HG03558 (cell line): ENCODE results near the gene MICU1.
"Not testable (repeated sequence)": the region's sequence is repeated elsewhere in the genome, so short reads cannot be mapped to it uniquely, and the experiment has no call there.

Experiments
- ATAC-seq: cut with Tn5 transposase; IDR thresholded peaks from one replicate; pipeline ENCODE4 v1.9.1; 2021; ENCODE audit warnings: moderate number of reproducible peaks; ENCODE audit not compliant: unreplicated experiment; ENCODE audit errors: extremely low read depth

The MICU1 gene

DNA sequence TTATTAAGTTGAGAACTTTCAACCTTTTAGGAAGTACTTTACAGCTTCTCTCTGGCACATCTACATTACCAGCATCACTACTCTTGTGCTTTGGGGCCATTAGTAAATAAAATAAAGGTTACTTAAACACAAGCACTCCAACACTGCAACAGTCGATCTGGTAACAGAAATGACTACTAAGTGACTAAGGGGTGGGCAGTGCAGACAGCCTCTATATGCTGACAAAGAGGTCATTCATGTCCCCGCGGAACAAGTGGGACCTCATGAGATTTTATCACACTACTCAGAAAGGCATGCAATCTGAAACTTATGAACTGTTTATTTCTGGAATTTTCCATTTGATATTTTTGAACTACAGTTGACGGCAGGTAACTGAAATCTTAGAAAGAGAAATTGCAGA lies 159.9 kb downstream of the MICU1 start:
- ATAC-seq: no peak

- no peak for ATAC-seq
Measured at GRCh38 chr10:72464438-72464837, 161.4 kb downstream of the MICU1 start.

GRCh38 chr10:72462261-72462660 lies 163.6 kb downstream of the MICU1 start:
- ATAC-seq: no peak

DNA sequence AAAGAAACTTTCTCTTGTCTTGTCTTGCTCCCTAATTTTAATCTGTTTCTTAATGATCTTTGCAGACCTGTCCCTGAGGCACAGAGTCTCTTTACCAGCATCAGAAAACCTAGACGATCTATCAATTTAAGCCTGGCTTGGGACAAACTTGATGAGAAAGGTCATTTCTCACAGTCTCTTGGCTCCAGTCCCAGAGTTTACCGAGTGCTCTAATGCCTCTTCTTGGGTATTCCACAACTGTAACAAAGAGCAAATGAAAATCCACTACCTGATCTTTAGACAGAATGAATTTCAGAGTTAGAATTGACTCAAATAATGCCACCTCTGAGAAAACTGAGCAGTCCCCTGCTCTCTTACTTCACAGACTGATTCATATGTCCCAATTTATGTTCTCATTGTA lies 164.8 kb downstream of the MICU1 start:
- ATAC-seq: no peak

- ATAC-seq: no peak
Measured at GRCh38 chr10:72460284-72460876, 165.5 kb downstream of the MICU1 start.

DNA sequence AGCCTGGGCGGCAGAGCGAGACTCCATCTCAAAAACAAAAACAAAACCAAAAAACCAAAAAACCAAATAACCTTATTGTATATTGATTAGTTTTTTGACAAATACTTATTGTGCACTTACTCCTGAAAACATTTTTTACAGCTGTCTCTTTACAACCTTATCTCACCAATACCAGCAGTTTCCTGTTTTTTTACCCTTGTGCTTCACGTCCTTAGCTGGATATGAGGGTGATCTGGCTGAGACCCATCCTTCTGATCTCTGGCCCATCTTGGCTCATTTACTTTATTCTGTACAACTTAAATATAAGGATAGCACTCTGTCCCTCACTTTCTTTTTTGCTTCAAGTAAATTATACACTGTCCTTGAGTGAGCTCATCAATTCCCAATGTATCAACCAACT lies 166.6 kb downstream of the MICU1 start:
- no peak for ATAC-seq

DNA sequence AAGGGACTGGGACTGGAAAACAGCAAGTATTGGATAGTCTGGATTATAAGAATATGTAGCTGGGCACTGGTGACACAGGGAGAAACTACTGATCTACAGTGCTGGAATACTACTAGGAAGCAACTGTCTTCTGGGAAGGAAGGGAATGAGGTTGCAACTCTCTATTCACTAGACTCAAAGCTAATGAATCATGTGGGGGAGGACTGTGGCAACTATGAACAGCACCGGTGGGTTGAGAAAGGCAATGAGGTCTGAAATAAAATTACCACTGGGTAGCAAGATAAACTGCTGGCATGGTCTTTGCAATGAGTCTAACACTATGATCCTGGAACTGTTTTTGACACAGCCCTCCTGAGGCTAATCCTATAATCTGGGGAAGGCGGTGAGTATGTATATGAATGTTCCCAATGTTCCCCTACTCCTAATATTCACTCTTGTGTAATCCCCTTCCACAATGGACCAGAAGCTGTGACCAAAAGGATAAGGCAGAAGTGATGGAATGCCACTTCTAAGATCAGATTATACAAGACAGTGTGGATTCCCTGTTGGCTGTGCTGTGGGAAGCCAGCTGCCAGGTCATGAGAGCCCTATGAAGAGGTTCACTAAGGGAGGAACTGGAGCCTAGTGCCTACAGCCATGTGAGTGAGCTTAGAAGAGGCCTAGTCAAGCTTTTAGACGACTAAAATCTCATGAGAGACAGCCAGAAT lies 169.8 kb downstream of the MICU1 start:
- ATAC-seq: no peak

GRCh38 chr10:72449941-72450441 lies 175.9 kb downstream of the MICU1 start:
- ATAC-seq: no peak

DNA sequence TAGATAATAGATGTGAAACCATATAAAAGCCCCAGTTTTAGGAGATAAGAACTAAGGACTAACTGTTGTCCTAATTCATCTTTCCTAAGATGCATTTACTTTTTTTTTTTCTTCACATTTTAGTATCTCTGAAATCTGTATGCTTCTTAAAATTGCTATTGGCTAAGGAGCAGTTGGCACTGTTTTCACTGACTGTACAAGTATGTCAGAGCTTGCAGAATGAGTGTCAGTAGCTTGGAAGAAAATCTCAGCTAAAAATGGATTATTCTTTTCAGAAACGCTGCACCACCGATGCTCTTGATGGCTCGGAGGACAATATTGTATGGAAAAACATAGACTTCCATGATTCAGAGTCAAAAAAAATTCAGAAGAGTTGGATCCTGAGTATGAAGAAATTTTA lies 180.0 kb downstream of the MICU1 start:
- ATAC-seq: no peak

DNA sequence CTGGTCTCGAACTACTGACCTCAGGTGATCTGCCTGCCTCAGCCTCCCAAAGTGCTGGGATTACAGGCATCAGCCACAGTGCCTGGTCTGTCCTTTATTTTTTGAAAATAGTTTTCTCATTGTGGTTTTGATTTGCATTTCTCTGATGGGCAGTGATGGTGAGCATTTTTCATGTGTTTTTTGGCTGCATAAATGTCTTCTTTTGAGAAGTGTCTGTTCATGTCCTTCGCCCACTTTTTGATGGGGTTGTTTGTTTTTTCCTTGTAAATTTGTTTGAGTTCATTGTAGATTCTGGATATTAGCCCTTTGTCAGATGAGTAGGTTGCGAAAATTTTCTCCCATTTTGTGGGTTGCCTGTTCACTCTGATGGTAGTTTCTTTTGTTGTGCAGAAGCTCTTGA lies 182.9 kb downstream of the MICU1 start:
- ATAC-seq: not testable (repeated sequence)

GRCh38 chr10:72435570-72435969 lies 190.3 kb downstream of the MICU1 start:
- ATAC-seq: no peak

DNA sequence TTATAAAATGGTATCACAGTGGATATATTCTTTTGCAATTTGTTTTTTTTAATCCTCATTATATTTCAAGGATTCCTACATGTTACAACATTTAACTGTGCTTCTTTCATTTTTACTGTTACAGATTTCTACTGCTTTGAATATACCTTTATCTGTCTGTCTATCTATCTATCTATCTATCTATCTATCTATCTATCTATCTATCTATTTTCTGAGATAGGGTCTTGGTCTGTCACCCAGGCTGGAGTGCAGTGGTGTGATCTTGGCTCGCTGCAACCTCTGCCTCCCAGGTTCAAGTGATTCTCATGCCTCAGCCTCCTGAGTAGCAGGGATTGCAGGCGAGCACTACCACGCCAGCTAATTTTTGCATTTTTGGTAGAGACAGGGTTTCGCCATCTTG lies 194.9 kb downstream of the MICU1 start:
- not testable (repeated sequence) for ATAC-seq

- ATAC-seq: no peak
Measured at GRCh38 chr10:72429931-72430330, 195.9 kb downstream of the MICU1 start.

GRCh38 chr10:72426986-72427385 lies 198.9 kb downstream of the MICU1 start:
- ATAC-seq: no peak

- ATAC-seq: no peak
Measured at GRCh38 chr10:72425133-72425532, 200.7 kb downstream of the MICU1 start.

DNA sequence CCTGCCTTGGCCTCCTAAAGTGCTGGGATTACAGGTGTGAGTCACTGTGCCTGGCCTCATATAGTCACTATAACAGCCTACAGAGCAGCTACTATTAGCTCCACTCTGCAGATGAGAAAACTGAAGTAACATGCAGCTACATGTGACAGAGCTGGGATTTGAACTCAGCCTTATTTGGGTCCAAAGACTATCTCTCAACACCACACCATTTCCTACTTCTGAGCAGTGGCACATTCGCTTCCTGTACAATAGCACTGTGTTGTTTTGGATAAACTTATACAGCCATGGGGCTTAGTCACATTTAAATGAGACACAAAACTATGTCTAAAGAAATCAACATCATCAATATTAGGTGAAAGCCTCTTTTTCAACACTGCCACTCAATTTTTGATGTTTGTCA lies 201.3 kb downstream of the MICU1 start:
- ATAC-seq: no peak

DNA sequence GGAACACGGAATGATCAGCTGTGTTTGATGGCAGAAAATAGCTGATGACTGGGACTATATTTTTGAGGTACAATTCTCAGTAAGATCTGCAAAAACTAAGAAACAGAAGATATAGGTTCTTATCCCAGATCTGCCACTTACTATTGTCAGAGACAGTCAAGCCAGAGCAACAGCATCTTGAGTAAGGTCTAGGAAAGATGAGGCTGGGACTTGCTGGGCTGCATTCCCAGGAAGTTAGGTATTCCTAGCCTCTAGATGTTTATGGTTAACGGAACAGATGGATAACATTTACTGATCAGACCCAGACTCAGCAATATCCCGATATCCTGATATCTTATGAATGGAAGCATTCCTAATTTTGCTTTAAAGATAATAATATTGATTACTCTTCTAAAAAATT lies 202.5 kb downstream of the MICU1 start:
- no peak for ATAC-seq

DNA sequence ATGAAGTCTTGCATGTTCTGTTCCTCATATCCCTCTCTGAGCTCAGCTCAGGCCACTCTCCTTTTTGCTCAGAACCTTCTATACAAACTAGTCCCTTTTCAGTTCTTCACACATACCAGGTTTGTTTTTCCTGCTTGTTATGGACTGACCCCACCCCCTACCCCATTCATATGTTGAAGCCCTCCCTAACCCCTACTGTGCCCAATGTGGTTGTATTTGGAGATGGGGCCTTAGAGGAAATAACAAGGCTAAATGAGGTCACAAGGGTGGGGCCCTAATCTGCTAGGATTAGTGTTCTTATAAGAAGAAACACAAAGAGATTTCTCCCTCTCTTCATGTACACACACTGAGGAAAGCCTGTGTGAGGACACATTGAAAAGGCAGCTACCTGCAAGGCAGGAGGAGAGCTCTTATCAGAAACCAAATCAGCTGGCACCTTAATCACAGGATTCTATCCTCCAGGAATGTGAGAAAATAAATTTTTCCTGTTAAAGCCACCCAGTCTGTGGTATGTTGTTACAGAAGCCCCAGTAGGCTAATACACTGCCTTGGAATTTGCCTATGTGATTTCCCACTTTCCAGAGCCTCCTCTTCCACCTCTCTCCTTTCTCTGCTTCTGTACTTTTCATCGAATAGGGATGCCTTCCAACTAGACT lies 203.9 kb downstream of the MICU1 start:
- ATAC-seq: no peak

- ATAC-seq: no peak
Measured at GRCh38 chr10:72419241-72419640, 206.6 kb downstream of the MICU1 start.

- ATAC-seq: no peak
Measured at GRCh38 chr10:72418679-72419078, 207.2 kb downstream of the MICU1 start.

GRCh38 chr10:72417971-72418370 lies 207.9 kb downstream of the MICU1 start:
- no peak for ATAC-seq

- ATAC-seq: no peak
Measured at GRCh38 chr10:72416661-72417060, 209.2 kb downstream of the MICU1 start.
